Peyer's patch (tissue), 4 donors: ENCODE results near the gene ACACA. TPM values are rescaled to one million over a fixed set of nuclear protein-coding genes. Genes with fewer than 3 reads are reported as not detected.

Experiments used
- DNase-seq, 3 donors: peaks; one replicate each; pipeline ENCODE4 v3.0.0-alpha.2; 2017 to 2019
- H3K27ac ChIP-seq, 4 donors: fragments of 200-600 bp; sonication (generic); one replicate each; pipeline ENCODE4 v1.5.1; 2016 to 2019
- H3K27me3 ChIP-seq, 2 donors: fragments of 200-600 bp; sonication (generic); one replicate each; pipeline ENCODE4 v1.5.1; 2019
- H3K36me3 ChIP-seq, 3 donors: fragments of 200-600 bp; sonication (generic); one replicate each; pipeline ENCODE4 v1.5.1; 2016 to 2019
- H3K4me1 ChIP-seq, 4 donors: fragments of 200-600 bp; sonication (generic); one replicate each; pipeline ENCODE4 v1.5.1; 2016 to 2019
- H3K4me3 ChIP-seq, 4 donors: fragments of 200-600 bp; sonication (generic); 1 replicate in 3 of 4; 2 replicates in 1 of 4; pipeline ENCODE4 v1.5.1; 2016 to 2019; ENCODE audit warnings: mild to moderate bottlenecking in 1 of 4
- H3K9me3 ChIP-seq, 4 donors: fragments of 200-600 bp; sonication (generic); one replicate each; pipeline ENCODE4 v1.5.1; 2016 to 2019; ENCODE audit warnings: mild to moderate bottlenecking in 1 of 4
- POLR2A ChIP-seq, 2 donors: fragments of 450-650 bp; IDR thresholded peaks; one replicate each; pipeline ENCODE4 v1.5.1; 2017; ENCODE audit warnings: antibody characterized with exemption in 2 of 2, mild to moderate bottlenecking in 2 of 2, moderate library complexity in 2 of 2
- total RNA-seq, 4 donors: library from RNA; depleted of rRNA; stranded (reverse); fragments of >200 nt; gene quantifications; one replicate each; pipeline ENCODE4 v1.1.0, GENCODE V29; 2016
- TF ChIP-seq, protein P1 (sequence below), 6 experiments: fragments of 450-650 bp in 4 of 6; fragments of 200-600 bp in 2 of 6; sonication (generic) in 1 of 6; IDR thresholded peaks; one replicate each; pipeline ENCODE4 v1.5.1; 2017 to 2019; ENCODE audit warnings: antibody characterized with exemption in 6 of 6, mild to moderate bottlenecking in 3 of 6, moderate library complexity in 1 of 6

The ACACA gene
- total RNA-seq, 4 donors from 2014 or later: 31.7 to 71.7 (median 43.0) TPM

DNA sequence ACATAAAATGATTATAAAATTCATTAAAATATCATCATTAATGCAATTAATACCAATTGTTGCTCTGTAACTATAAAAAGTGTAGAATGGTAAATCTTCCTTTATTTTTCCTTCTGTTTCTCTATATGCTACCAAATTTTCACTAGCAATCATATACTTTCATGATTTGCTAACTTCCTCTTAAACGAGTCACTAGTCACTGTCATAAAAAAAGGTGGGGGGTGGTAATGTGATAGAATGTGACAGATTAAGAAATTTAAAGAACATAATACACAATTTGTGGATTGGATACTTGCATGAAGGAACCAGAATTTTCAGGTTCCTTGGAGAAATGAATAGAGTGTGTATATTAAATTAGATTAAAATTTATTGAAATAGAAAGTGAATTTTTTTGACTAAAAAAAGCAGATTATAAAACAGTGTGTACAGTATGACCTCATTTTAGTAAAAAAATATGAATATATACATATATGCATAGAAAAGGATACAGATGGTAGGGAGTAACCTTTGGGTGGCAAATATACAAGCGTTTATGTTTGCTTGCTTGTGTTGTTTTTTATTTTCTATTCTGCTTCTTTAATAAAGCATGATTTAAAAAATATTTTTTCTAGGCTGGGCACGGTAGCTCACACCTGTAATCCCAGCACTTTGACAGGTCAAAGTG, 87.6 kb downstream of the ACACA start:
- H3K27me3 ChIP-seq: no peaks in the 10 kb centered on the region
- TF ChIP-seq, protein P1, sequence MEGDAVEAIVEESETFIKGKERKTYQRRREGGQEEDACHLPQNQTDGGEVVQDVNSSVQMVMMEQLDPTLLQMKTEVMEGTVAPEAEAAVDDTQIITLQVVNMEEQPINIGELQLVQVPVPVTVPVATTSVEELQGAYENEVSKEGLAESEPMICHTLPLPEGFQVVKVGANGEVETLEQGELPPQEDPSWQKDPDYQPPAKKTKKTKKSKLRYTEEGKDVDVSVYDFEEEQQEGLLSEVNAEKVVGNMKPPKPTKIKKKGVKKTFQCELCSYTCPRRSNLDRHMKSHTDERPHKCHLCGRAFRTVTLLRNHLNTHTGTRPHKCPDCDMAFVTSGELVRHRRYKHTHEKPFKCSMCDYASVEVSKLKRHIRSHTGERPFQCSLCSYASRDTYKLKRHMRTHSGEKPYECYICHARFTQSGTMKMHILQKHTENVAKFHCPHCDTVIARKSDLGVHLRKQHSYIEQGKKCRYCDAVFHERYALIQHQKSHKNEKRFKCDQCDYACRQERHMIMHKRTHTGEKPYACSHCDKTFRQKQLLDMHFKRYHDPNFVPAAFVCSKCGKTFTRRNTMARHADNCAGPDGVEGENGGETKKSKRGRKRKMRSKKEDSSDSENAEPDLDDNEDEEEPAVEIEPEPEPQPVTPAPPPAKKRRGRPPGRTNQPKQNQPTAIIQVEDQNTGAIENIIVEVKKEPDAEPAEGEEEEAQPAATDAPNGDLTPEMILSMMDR (IDR thresholded peaks at IDR 0.05): no peak
- TF ChIP-seq POLR2A (IDR thresholded peaks at IDR 0.05): no peak
- H3K27ac ChIP-seq: no peak overlapping the region
- H3K4me3 ChIP-seq: no peak overlapping the region
- no peaks in the 10 kb centered on the region for H3K4me1 ChIP-seq
- DNase-seq: no peak
- peaks cover 0 to 11% (median 0%) of the 10 kb centered on the region in 3 donors for H3K36me3 ChIP-seq
- no peaks in the 10 kb centered on the region for H3K9me3 ChIP-seq

DNA sequence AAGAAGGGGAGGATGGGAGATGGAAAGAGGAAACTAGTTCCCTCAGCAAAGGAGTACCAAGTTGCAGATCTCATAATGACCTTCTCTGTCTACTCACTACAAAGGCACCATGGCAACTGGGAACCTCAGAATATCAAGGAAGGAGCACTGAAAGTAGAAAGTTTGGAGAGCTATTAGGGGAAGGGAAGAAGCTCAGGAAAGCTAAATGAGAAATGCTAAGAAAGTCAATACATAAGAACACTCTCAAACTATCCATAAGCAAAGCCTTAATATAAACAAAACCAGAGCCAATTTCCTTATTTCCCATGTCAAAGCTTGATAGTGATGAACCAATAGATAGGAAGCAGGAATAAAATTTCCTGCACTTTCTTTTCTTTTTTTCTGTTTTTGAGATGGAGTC, 88.8 kb downstream of the ACACA start:
- no peaks in the 10 kb centered on the region for H3K27me3 ChIP-seq
- no peak overlapping the region for H3K27ac ChIP-seq
- H3K4me3 ChIP-seq: no peak overlapping the region
- peaks cover 0 to 11% (median 0%) of the 10 kb centered on the region in 3 donors for H3K36me3 ChIP-seq
- no peaks in the 10 kb centered on the region for H3K9me3 ChIP-seq
- H3K4me1 ChIP-seq: no peaks in the 10 kb centered on the region
- DNase-seq: no peak
- TF ChIP-seq, protein P1 (IDR thresholded peaks at IDR 0.05): no peak
- TF ChIP-seq POLR2A (IDR thresholded peaks at IDR 0.05): no peak

DNA sequence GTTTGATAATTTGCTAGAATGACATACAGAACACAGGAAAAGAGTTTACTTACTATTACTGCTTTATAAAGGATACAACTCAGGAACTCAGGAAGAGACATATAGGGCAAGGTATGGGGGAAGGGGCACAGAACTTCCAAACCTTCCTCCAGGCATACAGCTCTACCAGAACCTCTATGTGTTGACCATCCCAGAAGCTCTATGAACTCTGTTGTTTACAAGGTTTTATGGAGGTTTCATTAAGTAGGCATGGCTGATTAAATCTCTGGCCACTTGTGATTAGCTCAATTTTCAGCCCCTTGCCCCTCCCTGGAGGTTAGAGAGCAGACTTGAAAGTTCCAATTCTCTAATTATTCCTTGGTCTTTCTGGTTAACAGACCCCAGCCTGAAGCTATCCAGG, 91.0 kb downstream of the ACACA start:
- TF ChIP-seq, protein P1 (IDR thresholded peaks at IDR 0.05): no peak
- TF ChIP-seq POLR2A (IDR thresholded peaks at IDR 0.05): no peak
- Histone ChIP-seq H3K9me3 (no peaks in the 10 kb centered on the region), H3K4me1 (no peaks in the 10 kb centered on the region), H3K27me3 (no peaks in the 10 kb centered on the region), H3K27ac (no peak overlapping the region), H3K4me3 (no peak overlapping the region), H3K36me3 (peaks cover 0 to 11% (median 0%) of the 10 kb centered on the region in 3 donors)
- no peak for DNase-seq

DNA sequence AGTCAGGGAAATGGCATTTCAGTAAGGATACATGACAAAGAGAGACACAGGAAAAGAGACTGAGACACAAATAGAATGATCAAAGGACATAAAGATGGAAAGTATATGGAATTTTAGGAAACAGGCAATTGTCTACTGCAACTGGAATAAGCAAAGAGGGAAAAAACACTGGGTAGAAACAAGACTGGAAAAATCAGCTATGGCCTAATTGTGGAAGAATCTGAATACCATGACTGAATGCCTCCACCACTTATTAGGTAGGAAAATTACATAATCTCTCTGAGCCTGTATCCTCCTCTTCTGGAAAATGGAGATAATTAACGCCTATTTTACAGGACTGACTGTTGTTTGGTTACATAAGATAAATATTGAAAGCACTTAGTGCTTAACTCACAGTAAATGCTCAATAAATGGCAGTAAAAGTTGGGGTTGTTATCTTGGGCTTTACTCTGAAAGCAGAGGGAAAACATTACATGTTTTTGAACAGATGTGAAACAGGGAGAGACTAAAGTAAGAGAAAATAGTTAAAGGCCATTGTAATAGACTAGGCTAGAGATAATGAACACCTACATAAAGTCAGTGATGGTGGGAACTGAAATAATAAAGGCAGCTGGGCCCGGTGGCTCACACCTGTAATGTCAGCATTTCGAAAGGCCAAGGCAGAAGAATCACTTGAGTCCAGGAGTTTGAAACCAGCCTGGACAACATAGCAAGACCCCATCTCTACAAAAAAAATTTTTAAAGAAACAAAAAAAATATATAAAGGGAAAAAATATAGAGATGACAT, 94.3 kb downstream of the ACACA start:
- no peaks in the 10 kb centered on the region for H3K27me3 ChIP-seq

DNA sequence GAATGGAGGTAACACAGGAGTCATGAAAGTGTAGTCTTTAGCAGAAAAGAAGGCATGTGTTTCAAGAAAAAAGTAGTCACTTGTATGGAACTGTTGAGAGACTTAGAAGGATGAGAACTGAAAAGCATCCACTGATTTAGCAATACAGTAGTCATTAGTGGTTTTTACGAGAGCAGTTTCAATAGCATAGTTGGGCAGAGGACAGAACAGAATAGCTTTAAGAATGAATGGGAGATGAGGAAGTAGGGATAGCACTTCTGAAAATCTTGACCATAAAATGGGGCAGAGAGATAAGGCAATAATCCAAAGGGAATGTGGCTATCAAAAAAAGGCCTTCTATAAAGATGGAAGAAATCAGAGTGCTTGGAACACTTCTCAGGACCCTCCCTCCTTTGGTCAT, 95.7 kb downstream of the ACACA start:
- no peak for DNase-seq
- Histone ChIP-seq H3K36me3 (no peaks in the 10 kb centered on the region), H3K27ac (no peak overlapping the region), H3K4me3 (no peak overlapping the region), H3K4me1 (no peaks in the 10 kb centered on the region), H3K27me3 (no peaks in the 10 kb centered on the region), H3K9me3 (no peaks in the 10 kb centered on the region)
- TF ChIP-seq POLR2A (IDR thresholded peaks at IDR 0.05): no peak
- TF ChIP-seq, protein P1 (IDR thresholded peaks at IDR 0.05): no peak

More for the DNA sequence above, 94.3 kb downstream of the ACACA start:
- no peak for TF ChIP-seq POLR2A (IDR thresholded peaks at IDR 0.05)
- TF ChIP-seq, protein P1 (IDR thresholded peaks at IDR 0.05): no peak
- Histone ChIP-seq H3K4me1 (no peaks in the 10 kb centered on the region), H3K27ac (no peak overlapping the region), H3K4me3 (no peak overlapping the region), H3K9me3 (no peaks in the 10 kb centered on the region), H3K36me3 (peaks cover 0 to 4% (median 0%) of the 10 kb centered on the region in 3 donors)
- DNase-seq: no peak
